Left ventricle myocardium inferior (tissue), 1 donor: Measurements from ENCODE around the gene SDK2. TPM values are rescaled to one million over a fixed set of nuclear protein-coding genes. Genes with fewer than 3 reads are reported as not detected.

Source experiments
- DNase-seq: peaks from one replicate; pipeline ENCODE4 v3.0.0-alpha.2; 2020
- H3K27ac ChIP-seq: fragments of 200-600 bp; replicated peaks from 2 replicates; pipeline ENCODE4 v1.8.0; 2021
- H3K27me3 ChIP-seq: fragments of 200-600 bp; 2 replicates; pipeline ENCODE4 v1.8.0; 2021; ENCODE audit warnings: low read depth
- H3K36me3 ChIP-seq: fragments of 200-600 bp; 2 replicates; pipeline ENCODE4 v1.8.0; 2021
- H3K4me1 ChIP-seq: fragments of 200-600 bp; 2 replicates; pipeline ENCODE4 v1.8.0; 2021
- H3K4me3 ChIP-seq: fragments of 200-600 bp; 2 replicates; pipeline ENCODE4 v1.8.0; 2021; ENCODE audit warnings: mild to moderate bottlenecking, moderate library complexity
- H3K9me3 ChIP-seq: fragments of 200-600 bp; replicated peaks from 2 replicates; pipeline ENCODE4 v1.8.0; 2021
- CTCF ChIP-seq: fragments of 200-600 bp; IDR thresholded peaks from 2 replicates; pipeline ENCODE4 v1.8.0; 2021; ENCODE audit warnings: antibody characterized with exemption, mild to moderate bottlenecking, borderline replicate concordance
- intact Hi-C: fragments of 100-400 bp; cut with micrococcal nuclease; formaldehyde crosslinking; loops from one replicate; pipeline ENCODE4 v1.11.0; 2022
- total RNA-seq: library from RNA; stranded (reverse); fragmentation: NEBNext Ultra II Directional; extraction: Animal tissue kit (Norgen Biotek cat#: 25700); gene quantifications from one replicate; pipeline ENCODE4 v1.2.1, GENCODE V29; 2021
- donor health status: DM: no; HTN: yes; CAD: no; lungs with severe emphysema.

Gene SDK2
- total RNA-seq, 1 donor from 2014 or later, result 2.2 TPM

- Histone ChIP-seq H3K9me3 (peaks cover 13% of the 10 kb centered on the region), H3K36me3 (no peaks in the 10 kb centered on the region), H3K27me3 (peaks cover 14% of the 10 kb centered on the region), H3K4me3 (no peak overlapping the region), H3K27ac (no peak overlapping the region), H3K4me1 (no peaks in the 10 kb centered on the region)
- intact Hi-C loops, result no loop called here
- TF ChIP-seq CTCF, result no peak
- no peak for DNase-seq
Measured at GRCh38 chr17:73621685-73622084, 22.6 kb downstream of the SDK2 start.

DNA sequence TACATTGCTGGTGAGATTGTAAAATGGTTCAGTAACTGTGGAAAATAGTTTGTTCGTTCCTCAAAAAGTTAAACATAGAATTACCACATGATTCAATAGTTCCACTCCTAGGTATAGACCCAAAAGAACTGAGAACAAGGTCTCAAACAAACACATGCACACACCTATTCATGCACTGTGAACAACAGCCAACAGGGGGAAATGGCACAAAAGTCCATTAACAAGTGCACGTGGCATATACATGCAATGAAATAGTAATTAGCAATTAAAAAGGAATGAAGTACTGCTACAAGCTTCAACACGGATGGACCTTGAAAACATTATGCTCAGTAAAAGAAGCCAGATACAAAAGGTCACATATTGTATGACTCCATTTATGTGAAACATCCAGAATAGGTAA lies 23.8 kb downstream of the SDK2 start:
- DNase-seq, result no peak
- H3K4me3 ChIP-seq, result no peak overlapping the region
- intact Hi-C loops, result no loop called here
- H3K36me3 ChIP-seq, result no peaks in the 10 kb centered on the region
- H3K27me3 ChIP-seq, result peaks cover 25% of the 10 kb centered on the region
- peaks cover 13% of the 10 kb centered on the region for H3K9me3 ChIP-seq
- no peaks in the 10 kb centered on the region for H3K4me1 ChIP-seq
- TF ChIP-seq CTCF, result no peak
- no peak overlapping the region for H3K27ac ChIP-seq

DNA sequence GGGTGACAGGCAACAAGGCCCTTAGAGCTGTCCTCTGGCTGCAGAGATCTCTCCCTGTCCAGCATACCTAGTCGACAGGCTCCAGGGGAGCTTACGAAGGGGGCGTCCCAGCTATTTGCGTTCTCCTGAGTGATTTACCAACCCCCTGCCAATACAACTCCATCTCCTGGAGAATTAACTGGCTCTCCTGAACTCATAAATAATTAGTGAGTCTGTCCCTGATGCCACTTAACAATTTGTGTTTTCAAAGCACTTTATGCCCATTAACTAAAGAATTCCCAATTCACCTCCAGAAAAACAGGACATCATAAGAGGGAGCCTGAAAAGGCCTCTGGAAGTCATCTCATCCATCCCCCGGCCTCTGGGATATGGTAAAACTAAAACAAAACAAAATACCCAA lies 26.7 kb downstream of the SDK2 start:
- no peaks in the 10 kb centered on the region for H3K4me1 ChIP-seq
- H3K4me3 ChIP-seq, result no peak overlapping the region
- peaks cover 38% of the 10 kb centered on the region for H3K27me3 ChIP-seq
- H3K9me3 ChIP-seq, result peaks cover 13% of the 10 kb centered on the region
- intact Hi-C loops, result no loop called here
- DNase-seq, result no peak
- H3K27ac ChIP-seq, result no peak overlapping the region
- TF ChIP-seq CTCF, result no peak
- no peaks in the 10 kb centered on the region for H3K36me3 ChIP-seq

- H3K4me1 ChIP-seq, result no peaks in the 10 kb centered on the region
- H3K36me3 ChIP-seq, result no peaks in the 10 kb centered on the region
- peaks cover 10% of the 10 kb centered on the region for H3K9me3 ChIP-seq
- no peak for TF ChIP-seq CTCF
- peaks cover 44% of the 10 kb centered on the region for H3K27me3 ChIP-seq
- no peak overlapping the region for H3K4me3 ChIP-seq
- no peak for DNase-seq
- no peak overlapping the region for H3K27ac ChIP-seq
- intact Hi-C loops, result no loop called here
Measured at GRCh38 chr17:73616873-73617404, 27.3 kb downstream of the SDK2 start.

GRCh38 chr17:73616120-73616872 lies 27.9 kb downstream of the SDK2 start:
- no peak overlapping the region for H3K4me3 ChIP-seq
- no peaks in the 10 kb centered on the region for H3K4me1 ChIP-seq
- H3K36me3 ChIP-seq, result no peaks in the 10 kb centered on the region
- intact Hi-C loops, result no loop called here
- H3K27me3 ChIP-seq, result peaks cover 50% of the 10 kb centered on the region
- no peak overlapping the region for H3K27ac ChIP-seq
- no peak for TF ChIP-seq CTCF
- peaks cover 6% of the 10 kb centered on the region for H3K9me3 ChIP-seq
- DNase-seq, result no peak
